ENCODE measurements around the gene GSTCD. TPM values are rescaled to one million over a fixed set of nuclear protein-coding genes. Genes with fewer than 3 reads are reported as not detected.

Gene GSTCD
- total RNA-seq, 1 experiment from 2014 or later: 22.5 TPM

DNA sequence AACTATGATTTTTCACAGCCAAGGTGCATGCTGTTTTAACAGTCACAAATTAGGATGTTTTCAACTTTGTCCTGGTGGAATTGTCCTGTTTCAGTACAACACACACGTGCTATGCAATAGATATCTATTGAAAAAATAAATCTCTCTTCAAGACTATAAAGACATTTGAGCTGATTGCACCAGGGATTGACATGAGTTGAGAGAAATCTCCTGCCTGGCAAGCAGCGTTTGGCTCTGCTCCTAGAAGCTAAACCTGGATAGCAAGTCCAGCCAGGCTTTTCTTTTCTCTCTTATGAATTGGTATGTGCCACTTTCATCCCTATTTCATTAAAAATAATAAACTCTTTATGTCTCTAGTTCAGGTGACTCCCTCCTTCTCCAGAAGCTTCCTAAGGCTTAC lies 170.1 kb downstream of the GSTCD start (continued):
- TF ChIP-seq, protein P1, sequence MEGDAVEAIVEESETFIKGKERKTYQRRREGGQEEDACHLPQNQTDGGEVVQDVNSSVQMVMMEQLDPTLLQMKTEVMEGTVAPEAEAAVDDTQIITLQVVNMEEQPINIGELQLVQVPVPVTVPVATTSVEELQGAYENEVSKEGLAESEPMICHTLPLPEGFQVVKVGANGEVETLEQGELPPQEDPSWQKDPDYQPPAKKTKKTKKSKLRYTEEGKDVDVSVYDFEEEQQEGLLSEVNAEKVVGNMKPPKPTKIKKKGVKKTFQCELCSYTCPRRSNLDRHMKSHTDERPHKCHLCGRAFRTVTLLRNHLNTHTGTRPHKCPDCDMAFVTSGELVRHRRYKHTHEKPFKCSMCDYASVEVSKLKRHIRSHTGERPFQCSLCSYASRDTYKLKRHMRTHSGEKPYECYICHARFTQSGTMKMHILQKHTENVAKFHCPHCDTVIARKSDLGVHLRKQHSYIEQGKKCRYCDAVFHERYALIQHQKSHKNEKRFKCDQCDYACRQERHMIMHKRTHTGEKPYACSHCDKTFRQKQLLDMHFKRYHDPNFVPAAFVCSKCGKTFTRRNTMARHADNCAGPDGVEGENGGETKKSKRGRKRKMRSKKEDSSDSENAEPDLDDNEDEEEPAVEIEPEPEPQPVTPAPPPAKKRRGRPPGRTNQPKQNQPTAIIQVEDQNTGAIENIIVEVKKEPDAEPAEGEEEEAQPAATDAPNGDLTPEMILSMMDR (IDR thresholded peaks at IDR 0.05 in 2 of 3, conservative IDR thresholded peaks at IDR 0.05 in 1 of 3; ENCODE audit: borderline replicate concordance in 1 of 3, insufficient read depth in 1 of 3, low read depth in 2 of 3, low read length in 2 of 3): no peak

DNA sequence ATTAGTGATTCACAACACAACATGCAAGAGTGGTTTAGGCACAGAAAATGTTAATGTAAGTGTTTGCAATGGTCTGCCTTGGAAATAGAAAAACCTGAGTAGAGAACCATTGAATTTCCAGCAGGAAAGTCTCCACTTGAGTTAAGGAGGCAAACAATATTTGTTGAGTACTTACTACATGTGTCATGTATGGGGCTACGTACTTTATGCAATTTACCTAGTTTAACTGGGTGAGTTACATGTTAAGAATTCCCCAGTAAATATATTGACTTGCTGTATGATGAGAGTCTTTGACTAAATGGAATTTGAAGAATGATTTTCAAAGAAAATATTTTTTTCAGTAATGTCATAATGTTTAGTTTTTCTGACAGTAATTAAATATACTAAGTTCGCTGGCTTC lies 178.9 kb downstream of the GSTCD start:
- ATAC-seq: no peak
- ChIA-PET CTCF (no interaction called here), POLR2A (no interaction called here), RAD21 (ENCODE audit: low non-redundant PET in 1 of 2, low total read pairs in 2 of 2, uncharacterized antibody in 2 of 2, unreplicated experiment in 2 of 2) (no interaction called here)
- no TSS peak for BruUV-seq (replicated peaks)
- no peak for DNase-seq (ENCODE audit: low read depth, low spot score)
- Histone ChIP-seq H3K9ac (ENCODE audit: low read length) (no peak overlapping the region), H3K9me3 (ENCODE audit: control insufficient read depth in 1 of 2, insufficient read depth in 1 of 2, low read depth in 1 of 2, low read length in 2 of 2) (no peaks in the 10 kb centered on the region), H3K36me3 (ENCODE audit: control insufficient read depth in 1 of 2, insufficient read depth in 2 of 2, low read length in 2 of 2) (no peaks in the 10 kb centered on the region), H3K79me2 (ENCODE audit: insufficient read depth, low read length) (no peaks in the 10 kb centered on the region), H2AFZ (ENCODE audit: low read depth, low read length, poor library complexity, severe bottlenecking) (no peak overlapping the region), H3K27ac (ENCODE audit: low read depth, low read length) (no peak overlapping the region), H3K9me2 (ENCODE audit: insufficient read depth) (no peaks in the 10 kb centered on the region), H3K27me3 (ENCODE audit: insufficient read depth, low read length) (no peaks in the 10 kb centered on the region), H3K4me3 (replicated peaks in 1 of 2; ENCODE audit: low read depth in 1 of 2, low read length in 2 of 2) (no peak overlapping the region), H3K4me2 (ENCODE audit: low read length) (no peak overlapping the region), H3K4me1 (ENCODE audit: control insufficient read depth in 1 of 2, insufficient read depth in 2 of 2, low read length in 2 of 2) (no peaks in the 10 kb centered on the region), H4K20me1 (ENCODE audit: insufficient read depth) (no peaks in the 10 kb centered on the region)
- TF ChIP-seq, protein P2, sequence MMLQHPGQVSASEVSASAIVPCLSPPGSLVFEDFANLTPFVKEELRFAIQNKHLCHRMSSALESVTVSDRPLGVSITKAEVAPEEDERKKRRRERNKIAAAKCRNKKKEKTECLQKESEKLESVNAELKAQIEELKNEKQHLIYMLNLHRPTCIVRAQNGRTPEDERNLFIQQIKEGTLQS (IDR thresholded peaks at IDR 0.05): no peak
- TF ChIP-seq FOSL1 (IDR thresholded peaks at IDR 0.05; ENCODE audit: low read depth): no peak
- TF ChIP-seq JUND (IDR thresholded peaks at IDR 0.05): no peak
- TF ChIP-seq, protein P3, sequence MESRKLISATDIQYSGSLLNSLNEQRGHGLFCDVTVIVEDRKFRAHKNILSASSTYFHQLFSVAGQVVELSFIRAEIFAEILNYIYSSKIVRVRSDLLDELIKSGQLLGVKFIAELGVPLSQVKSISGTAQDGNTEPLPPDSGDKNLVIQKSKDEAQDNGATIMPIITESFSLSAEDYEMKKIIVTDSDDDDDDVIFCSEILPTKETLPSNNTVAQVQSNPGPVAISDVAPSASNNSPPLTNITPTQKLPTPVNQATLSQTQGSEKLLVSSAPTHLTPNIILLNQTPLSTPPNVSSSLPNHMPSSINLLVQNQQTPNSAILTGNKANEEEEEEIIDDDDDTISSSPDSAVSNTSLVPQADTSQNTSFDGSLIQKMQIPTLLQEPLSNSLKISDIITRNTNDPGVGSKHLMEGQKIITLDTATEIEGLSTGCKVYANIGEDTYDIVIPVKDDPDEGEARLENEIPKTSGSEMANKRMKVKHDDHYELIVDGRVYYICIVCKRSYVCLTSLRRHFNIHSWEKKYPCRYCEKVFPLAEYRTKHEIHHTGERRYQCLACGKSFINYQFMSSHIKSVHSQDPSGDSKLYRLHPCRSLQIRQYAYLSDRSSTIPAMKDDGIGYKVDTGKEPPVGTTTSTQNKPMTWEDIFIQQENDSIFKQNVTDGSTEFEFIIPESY (IDR thresholded peaks at IDR 0.05; ENCODE audit: extremely low read depth, insufficient replicate concordance, low read length): no peak
- TF ChIP-seq POLR2AphosphoS5 (IDR thresholded peaks at IDR 0.05; ENCODE audit: low read depth, low read length): no peak
- TF ChIP-seq, protein P4, sequence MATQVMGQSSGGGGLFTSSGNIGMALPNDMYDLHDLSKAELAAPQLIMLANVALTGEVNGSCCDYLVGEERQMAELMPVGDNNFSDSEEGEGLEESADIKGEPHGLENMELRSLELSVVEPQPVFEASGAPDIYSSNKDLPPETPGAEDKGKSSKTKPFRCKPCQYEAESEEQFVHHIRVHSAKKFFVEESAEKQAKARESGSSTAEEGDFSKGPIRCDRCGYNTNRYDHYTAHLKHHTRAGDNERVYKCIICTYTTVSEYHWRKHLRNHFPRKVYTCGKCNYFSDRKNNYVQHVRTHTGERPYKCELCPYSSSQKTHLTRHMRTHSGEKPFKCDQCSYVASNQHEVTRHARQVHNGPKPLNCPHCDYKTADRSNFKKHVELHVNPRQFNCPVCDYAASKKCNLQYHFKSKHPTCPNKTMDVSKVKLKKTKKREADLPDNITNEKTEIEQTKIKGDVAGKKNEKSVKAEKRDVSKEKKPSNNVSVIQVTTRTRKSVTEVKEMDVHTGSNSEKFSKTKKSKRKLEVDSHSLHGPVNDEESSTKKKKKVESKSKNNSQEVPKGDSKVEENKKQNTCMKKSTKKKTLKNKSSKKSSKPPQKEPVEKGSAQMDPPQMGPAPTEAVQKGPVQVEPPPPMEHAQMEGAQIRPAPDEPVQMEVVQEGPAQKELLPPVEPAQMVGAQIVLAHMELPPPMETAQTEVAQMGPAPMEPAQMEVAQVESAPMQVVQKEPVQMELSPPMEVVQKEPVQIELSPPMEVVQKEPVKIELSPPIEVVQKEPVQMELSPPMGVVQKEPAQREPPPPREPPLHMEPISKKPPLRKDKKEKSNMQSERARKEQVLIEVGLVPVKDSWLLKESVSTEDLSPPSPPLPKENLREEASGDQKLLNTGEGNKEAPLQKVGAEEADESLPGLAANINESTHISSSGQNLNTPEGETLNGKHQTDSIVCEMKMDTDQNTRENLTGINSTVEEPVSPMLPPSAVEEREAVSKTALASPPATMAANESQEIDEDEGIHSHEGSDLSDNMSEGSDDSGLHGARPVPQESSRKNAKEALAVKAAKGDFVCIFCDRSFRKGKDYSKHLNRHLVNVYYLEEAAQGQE (IDR thresholded peaks at IDR 0.05; ENCODE audit: low read depth): no peak
- no peak for TF ChIP-seq CBX3 (IDR thresholded peaks at IDR 0.05; ENCODE audit: low read depth)
- TF ChIP-seq ZNF274 (IDR thresholded peaks at IDR 0.05; ENCODE audit: low read depth, low read length): no peak
- TF ChIP-seq EGR1 (IDR thresholded peaks at IDR 0.05; ENCODE audit: low read depth): no peak
- no peak for TF ChIP-seq ZFX (IDR thresholded peaks at IDR 0.05)
- TF ChIP-seq, protein P5, sequence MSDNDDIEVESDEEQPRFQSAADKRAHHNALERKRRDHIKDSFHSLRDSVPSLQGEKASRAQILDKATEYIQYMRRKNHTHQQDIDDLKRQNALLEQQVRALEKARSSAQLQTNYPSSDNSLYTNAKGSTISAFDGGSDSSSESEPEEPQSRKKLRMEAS (IDR thresholded peaks at IDR 0.05): no peak
- TF ChIP-seq SRF (IDR thresholded peaks at IDR 0.05; ENCODE audit: low read depth): no peak
- no peak for TF ChIP-seq CEBPB (IDR thresholded peaks at IDR 0.05; ENCODE audit: low read depth)
- TF ChIP-seq YY1 (IDR thresholded peaks at IDR 0.05; ENCODE audit: extremely low read depth, insufficient replicate concordance, low read depth, low read length): no peak
- no peak for TF ChIP-seq POLR2A (IDR thresholded peaks at IDR 0.05; ENCODE audit: borderline replicate concordance, extremely low read depth, insufficient read depth, insufficient read length)
- intact Hi-C loops (cut with micrococcal nuclease): no loop called here

All from HCT116 (cell line).